Neural progenitor cell (in vitro differentiated cells): ENCODE data around the gene SLC30A3. TPM values are rescaled to one million over a fixed set of nuclear protein-coding genes. Genes with fewer than 3 reads are reported as not detected.

Experiments
- DNase-seq: peaks from one replicate; pipeline ENCODE4 v3.0.0-alpha.2; 2016; ENCODE audit warnings: low spot score
- H2AFZ ChIP-seq: fragments of 200-600 bp; sonication (generic); replicated peaks from 2 replicates; pipeline ENCODE4 v1.6.1; 2016; ENCODE audit warnings: antibody characterized with exemption
- H3F3A ChIP-seq: fragments of 200-600 bp; sonication (generic); 2 replicates; pipeline ENCODE4 v1.6.1; 2016; ENCODE audit warnings: antibody characterized with exemption, low read depth
- H3K27ac ChIP-seq: fragments of 200-600 bp; sonication (generic); 2 replicates; pipeline ENCODE4 v1.5.1; 2016; ENCODE audit warnings: mild to moderate bottlenecking
- H3K27me3 ChIP-seq: fragments of 200-600 bp; sonication (generic); 2 replicates; pipeline ENCODE4 v1.6.1; 2016; ENCODE audit warnings: mild to moderate bottlenecking, moderate library complexity
- H3K36me3 ChIP-seq: fragments of 200-600 bp; sonication (generic); 2 replicates; pipeline ENCODE4 v1.5.1; 2016
- H3K4me1 ChIP-seq: fragments of 200-600 bp; sonication (generic); 2 replicates; pipeline ENCODE4 v1.6.1; 2016; ENCODE audit warnings: mixed run types
- H3K4me2 ChIP-seq: fragments of 200-600 bp; sonication (generic); 2 replicates; pipeline ENCODE4 v1.6.1; 2016
- H3K4me3 ChIP-seq: fragments of 200-600 bp; sonication (generic); 2 replicates; pipeline ENCODE4 v1.5.1; 2016
- H3K79me2 ChIP-seq: fragments of 200-600 bp; sonication (generic); 2 replicates; pipeline ENCODE4 v1.6.1; 2016; ENCODE audit warnings: low read depth
- H3K9ac ChIP-seq: fragments of 200-600 bp; sonication (generic); 2 replicates; pipeline ENCODE4 v1.6.1; 2016
- H3K9me3 ChIP-seq: fragments of 200-600 bp; sonication (generic); 2 replicates; pipeline ENCODE4 v1.5.1; 2016; ENCODE audit warnings: low read depth
- H4K20me1 ChIP-seq: fragments of 200-600 bp; sonication (generic); 2 replicates; pipeline ENCODE4 v1.6.1; 2016; ENCODE audit warnings: low read depth
- H3K27ac Mint-ChIP-seq: 3 replicates; pipeline ENCODE4 v1.8.0; 2021; ENCODE audit warnings: mixed read lengths
- H3K27me3 Mint-ChIP-seq: 2 replicates; pipeline ENCODE4 v1.8.0; 2022; ENCODE audit warnings: low read depth, mild to moderate bottlenecking, inconsistent platforms, moderate library complexity, mixed read lengths; ENCODE audit not compliant: insufficient read depth
- H3K36me3 Mint-ChIP-seq: 3 replicates; pipeline ENCODE4 v1.8.0; 2021; ENCODE audit warnings: mixed read lengths
- H3K4me1 Mint-ChIP-seq: 3 replicates; pipeline ENCODE4 v1.8.0; 2021; ENCODE audit warnings: mixed read lengths
- H3K4me3 Mint-ChIP-seq: 3 replicates; pipeline ENCODE4 v1.8.0; 2021; ENCODE audit warnings: mild to moderate bottlenecking, moderate library complexity, mixed read lengths
- H3K9me3 Mint-ChIP-seq: 3 replicates; pipeline ENCODE4 v1.8.0; 2020; ENCODE audit warnings: mixed read lengths
- CTCF ChIP-seq: fragments of 200-600 bp; sonication (generic); IDR thresholded peaks from 2 replicates; pipeline ENCODE4 v1.5.1; 2017; ENCODE audit warnings: antibody characterized with exemption, mild to moderate bottlenecking
- EZH2 ChIP-seq: fragments of 200-600 bp; sonication (generic); IDR thresholded peaks from 2 replicates; pipeline ENCODE4 v1.6.1; 2017; ENCODE audit warnings: antibody characterized with exemption, mild to moderate bottlenecking, moderate library complexity
- EZH2phosphoT487 ChIP-seq: fragments of 200-600 bp; sonication (generic); IDR thresholded peaks from 2 replicates; pipeline ENCODE4 v1.6.1; 2017; ENCODE audit warnings: antibody characterized with exemption
- total RNA-seq: library from RNA; depleted of rRNA; stranded (reverse); fragments of >200 nt; gene quantifications from 2 replicates; pipeline ENCODE4 v1.2.3, GENCODE V29; 2015; ENCODE audit warnings: low replicate concordance

Gene SLC30A3
- total RNA-seq, 1 donor from 2014 or later: 0.56 TPM

GRCh38 chr2:27203741-27204140 is 59.1 kb downstream of the SLC30A3 start:
- peaks cover 18% of the 10 kb centered on the region for H3K79me2 ChIP-seq
- H3K27me3 ChIP-seq: no peaks in the 10 kb centered on the region
- DNase-seq: no peak
- no peak overlapping the region for H3K27ac ChIP-seq
- H3K36me3 ChIP-seq: no peaks in the 10 kb centered on the region
- no peak overlapping the region for H3K4me3 Mint-ChIP-seq
- H3K9ac ChIP-seq: no peak overlapping the region
- H3F3A ChIP-seq: no peaks in the 10 kb centered on the region
- TF ChIP-seq EZH2phosphoT487: no peak
- no peak for TF ChIP-seq CTCF
- TF ChIP-seq EZH2: no peak
- H3K27ac Mint-ChIP-seq: no peak overlapping the region
- no peak overlapping the region for H3K4me2 ChIP-seq
- no peaks in the 10 kb centered on the region for H3K9me3 ChIP-seq
- peaks cover 7% of the 10 kb centered on the region for H3K4me1 ChIP-seq
- peaks cover 6% of the 10 kb centered on the region for H4K20me1 ChIP-seq
- no peaks in the 10 kb centered on the region for H3K4me1 Mint-ChIP-seq
- H3K27me3 Mint-ChIP-seq: peaks cover 12% of the 10 kb centered on the region
- H3K36me3 Mint-ChIP-seq: peaks cover 31% of the 10 kb centered on the region
- no peak overlapping the region for H2AFZ ChIP-seq
- no peaks in the 10 kb centered on the region for H3K9me3 Mint-ChIP-seq
- H3K4me3 ChIP-seq: no peak overlapping the region

Other genes with a start within 250 kb of the SLC30A3 start
- 18.1 and 26.1 TPM in 2 replicates for gene TMEM214, start 230.1 kb downstream of the SLC30A3 start, total RNA-seq
- gene AGBL5, start 211.4 kb downstream of the SLC30A3 start, total RNA-seq: 68.3 and 84.7 TPM in 2 replicates
- gene OST4, start 191.4 kb downstream of the SLC30A3 start, total RNA-seq: 84.6 and 256 TPM in 2 replicates
- gene EMILIN1, start 184.4 kb downstream of the SLC30A3 start, total RNA-seq: 0.15 and 5.1 TPM in 2 replicates
- gene KHK, start 176.3 kb downstream of the SLC30A3 start, total RNA-seq: 3.3 and 5.0 TPM in 2 replicates
- gene CGREF1, start 143.9 kb downstream of the SLC30A3 start, total RNA-seq: 2.1 and 3.0 TPM in 2 replicates
- gene ABHD1, start 139.2 kb downstream of the SLC30A3 start, total RNA-seq: 0.65 and 1.1 TPM in 2 replicates
- gene PREB, start 128.4 kb downstream of the SLC30A3 start, total RNA-seq: 25.1 and 39.8 TPM in 2 replicates
- gene PRR30, start 123.6 kb downstream of the SLC30A3 start, total RNA-seq: not detected in 2 replicates
- gene TCF23, start 114.0 kb downstream of the SLC30A3 start, total RNA-seq: 0.03 TPM in 1 of 2 replicates, not detected in the other
- 133 and 142 TPM in 2 replicates for gene ATRAID, start 51.0 kb downstream of the SLC30A3 start, total RNA-seq
- 42.8 and 88.9 TPM in 2 replicates for gene SLC5A6, start 50.8 kb downstream of the SLC30A3 start, total RNA-seq
- 26.5 and 51.8 TPM in 2 replicates for gene CAD, start 45.7 kb downstream of the SLC30A3 start, total RNA-seq
- not detected in 2 replicates for gene DNAJC5G, start 12.4 kb upstream of the SLC30A3 start, total RNA-seq
- gene TRIM54, start 19.4 kb upstream of the SLC30A3 start, total RNA-seq: 0.12 TPM in 1 of 2 replicates, not detected in the other
- 0.56 and 1.2 TPM in 2 replicates for gene UCN, start 45.4 kb upstream of the SLC30A3 start, total RNA-seq
- 71.4 and 78.0 TPM in 2 replicates for gene MPV17, start 60.0 kb upstream of the SLC30A3 start, total RNA-seq
- gene GTF3C2, start 93.7 kb upstream of the SLC30A3 start, total RNA-seq: 57.3 and 73.9 TPM in 2 replicates
- 25.5 and 38.2 TPM in 2 replicates for gene EIF2B4, start 107.3 kb upstream of the SLC30A3 start, total RNA-seq
- gene SNX17, start 107.6 kb upstream of the SLC30A3 start, total RNA-seq: 65.2 and 92.6 TPM in 2 replicates
- 6.1 and 23.2 TPM in 2 replicates for gene ZNF513, start 117.7 kb upstream of the SLC30A3 start, total RNA-seq
- gene PPM1G, start 146.5 kb upstream of the SLC30A3 start, total RNA-seq: 114 and 116 TPM in 2 replicates
- gene NRBP1, start 165.6 kb upstream of the SLC30A3 start, total RNA-seq: 136 and 151 TPM in 2 replicates
- 0.88 and 11.4 TPM in 2 replicates for gene KRTCAP3, start 179.3 kb upstream of the SLC30A3 start, total RNA-seq
- gene IFT172, start 226.7 kb upstream of the SLC30A3 start, total RNA-seq: 20.3 and 30.0 TPM in 2 replicates
- 6.2 and 18.3 TPM in 2 replicates for gene FNDC4, start 232.2 kb upstream of the SLC30A3 start, total RNA-seq
- 2.2 TPM in 1 of 2 replicates, not detected in the other for gene GCKR, start 233.8 kb upstream of the SLC30A3 start, total RNA-seq